Activated T-helper 2 cell treated with anti-CD3 and anti-CD28 coated beads, Interferon-gamma antibody, Interleukin-2, Interleukin-4, amounts not matched to agents 10 μg/mL and 5 μg/mL and 100 μg/mL, durations not matched to agents 14 hours and 24 hours and 36 hours (primary cell): Measurements from ENCODE around the gene GREB1L. TPM values are rescaled to one million over a fixed set of nuclear protein-coding genes. Genes with fewer than 3 reads are reported as not detected.

Experiments used
- DNase-seq: peaks from one replicate; pipeline ENCODE4 v3.0.0; 2021; ENCODE audit warnings: low spot score
- H3K27ac Mint-ChIP-seq: one replicate; pipeline ENCODE4 v1.8.0; 2021; ENCODE audit warnings: mixed read lengths
- H3K27me3 Mint-ChIP-seq: one replicate; pipeline ENCODE4 v1.8.0; 2021; ENCODE audit warnings: low read depth, mixed read lengths
- H3K36me3 Mint-ChIP-seq: one replicate; pipeline ENCODE4 v1.8.0; 2021; ENCODE audit warnings: low read depth, mixed read lengths
- H3K4me1 Mint-ChIP-seq: one replicate; pipeline ENCODE4 v1.8.0; 2021; ENCODE audit warnings: low read depth, mixed read lengths
- H3K4me3 Mint-ChIP-seq: one replicate; pipeline ENCODE4 v1.8.0; 2021; ENCODE audit warnings: low read depth, mild to moderate bottlenecking, moderate library complexity, mixed read lengths
- H3K9me3 Mint-ChIP-seq: one replicate; pipeline ENCODE4 v1.8.0; 2021; ENCODE audit warnings: mixed read lengths
- intact Hi-C: fragments of 100-400 bp; cut with micrococcal nuclease; formaldehyde crosslinking; loops from one replicate; pipeline ENCODE4 v1.15.1; 2023
- total RNA-seq: library from RNA; stranded (reverse); gene quantifications from 2 replicates; pipeline ENCODE4 v1.2.3, GENCODE V29; 2022

GREB1L gene
- total RNA-seq, 1 donor from 2014 or later: not detected

GRCh38 chr18:21402272-21402671 lies 160.2 kb downstream of the GREB1L start:
- no peaks in the 10 kb centered on the region for H3K4me1 Mint-ChIP-seq
- H3K27ac Mint-ChIP-seq: no peak overlapping the region
- H3K9me3 Mint-ChIP-seq: no peaks in the 10 kb centered on the region
- H3K27me3 Mint-ChIP-seq: peaks cover 6% of the 10 kb centered on the region
- H3K36me3 Mint-ChIP-seq: no peaks in the 10 kb centered on the region
- intact Hi-C loops: no loop called here
- DNase-seq: no peak
- H3K4me3 Mint-ChIP-seq: no peak overlapping the region

DNA sequence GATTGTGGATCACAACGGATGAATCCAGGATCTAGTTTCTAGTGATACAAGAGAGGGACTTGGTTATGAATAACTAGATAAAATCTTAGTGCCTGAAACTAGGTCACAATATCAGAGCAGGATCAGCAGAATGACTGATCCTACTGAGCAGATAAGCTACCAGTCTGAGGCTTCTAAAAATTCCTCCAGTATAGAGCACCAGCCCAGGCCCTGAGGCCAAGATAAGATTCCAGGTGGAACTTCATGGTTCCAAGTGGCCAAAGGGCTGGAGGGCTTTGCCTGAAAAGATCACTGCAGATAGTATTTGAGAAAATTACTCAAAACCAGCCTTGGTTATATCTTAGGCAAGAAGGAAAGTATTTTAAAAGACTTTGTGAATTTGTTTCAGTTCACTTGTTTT lies 162.4 kb downstream of the GREB1L start:
- H3K9me3 Mint-ChIP-seq: no peaks in the 10 kb centered on the region
- no peak for DNase-seq
- H3K27ac Mint-ChIP-seq: no peak overlapping the region
- peaks cover 6% of the 10 kb centered on the region for H3K27me3 Mint-ChIP-seq
- no peak overlapping the region for H3K4me3 Mint-ChIP-seq
- intact Hi-C loops: no loop called here
- no peaks in the 10 kb centered on the region for H3K36me3 Mint-ChIP-seq
- H3K4me1 Mint-ChIP-seq: no peaks in the 10 kb centered on the region

- no peak overlapping the region for H3K4me3 Mint-ChIP-seq
- no peaks in the 10 kb centered on the region for H3K36me3 Mint-ChIP-seq
- no peak overlapping the region for H3K27ac Mint-ChIP-seq
- DNase-seq: no peak
- H3K9me3 Mint-ChIP-seq: no peaks in the 10 kb centered on the region
- no peaks in the 10 kb centered on the region for H3K4me1 Mint-ChIP-seq
- peaks cover 2% of the 10 kb centered on the region for H3K27me3 Mint-ChIP-seq
- intact Hi-C loops: no loop called here
Measured at GRCh38 chr18:21406116-21406515, 164.1 kb downstream of the GREB1L start.

DNA sequence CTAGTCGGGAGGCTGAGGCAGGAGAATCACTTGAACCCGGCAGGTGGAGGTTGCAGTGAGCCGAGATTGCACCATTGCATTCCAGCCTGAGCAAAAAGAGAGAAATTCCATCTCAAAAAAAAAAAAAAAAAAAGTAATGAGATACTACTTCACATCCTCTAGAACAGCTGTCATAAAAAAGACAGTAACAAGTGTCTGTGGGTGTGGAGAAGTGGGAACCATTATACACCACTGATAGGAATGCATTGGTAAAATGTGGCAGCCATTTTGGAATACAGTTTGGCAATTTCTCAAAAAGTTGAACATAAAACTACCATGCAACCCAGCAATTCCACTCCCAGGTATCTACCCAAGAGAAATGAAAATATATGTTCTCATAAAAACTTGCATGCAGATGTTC lies 166.6 kb downstream of the GREB1L start:
- H3K4me1 Mint-ChIP-seq: no peaks in the 10 kb centered on the region
- H3K36me3 Mint-ChIP-seq: no peaks in the 10 kb centered on the region
- peaks cover 2% of the 10 kb centered on the region for H3K27me3 Mint-ChIP-seq
- no peak overlapping the region for H3K4me3 Mint-ChIP-seq
- H3K9me3 Mint-ChIP-seq: no peaks in the 10 kb centered on the region
- no peak for DNase-seq
- H3K27ac Mint-ChIP-seq: no peak overlapping the region
- intact Hi-C loops: no loop called here

DNA sequence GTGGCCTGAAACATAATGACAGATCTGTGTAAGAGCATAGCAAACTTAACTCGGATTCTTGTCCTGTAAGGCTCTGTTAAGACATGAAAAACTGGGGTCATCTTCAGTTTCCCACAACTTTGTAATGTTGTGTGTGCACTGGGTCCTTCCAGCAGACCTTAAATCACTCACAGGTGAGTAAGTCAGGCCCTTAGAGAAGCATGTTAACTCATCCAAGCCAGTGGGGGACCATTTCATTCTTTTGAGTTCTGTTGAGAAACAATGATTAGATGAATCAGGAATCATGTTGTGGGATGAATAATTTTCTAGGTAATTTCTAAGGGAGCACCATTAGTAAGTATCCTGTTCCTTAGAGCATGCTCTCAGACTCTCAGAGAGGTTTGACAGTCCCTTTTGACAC lies 191.4 kb downstream of the GREB1L start:
- Mint-ChIP-seq H3K4me3 (no peak overlapping the region), H3K27ac (no peak overlapping the region), H3K9me3 (no peaks in the 10 kb centered on the region), H3K4me1 (no peaks in the 10 kb centered on the region), H3K27me3 (peaks cover 4% of the 10 kb centered on the region), H3K36me3 (no peaks in the 10 kb centered on the region)
- intact Hi-C loops: no loop called here
- no peak for DNase-seq

- intact Hi-C loops: no loop called here
- no peak for DNase-seq
- Mint-ChIP-seq H3K4me3 (no peak overlapping the region), H3K4me1 (no peaks in the 10 kb centered on the region), H3K36me3 (no peaks in the 10 kb centered on the region), H3K9me3 (no peaks in the 10 kb centered on the region), H3K27me3 (peaks cover 7% of the 10 kb centered on the region), H3K27ac (no peak overlapping the region)
Measured at GRCh38 chr18:21439431-21439846, 197.4 kb downstream of the GREB1L start.

GRCh38 chr18:21441670-21442069 lies 199.6 kb downstream of the GREB1L start:
- Mint-ChIP-seq H3K36me3 (no peaks in the 10 kb centered on the region), H3K27me3 (peaks cover 4% of the 10 kb centered on the region), H3K27ac (no peak overlapping the region), H3K9me3 (no peaks in the 10 kb centered on the region), H3K4me3 (no peak overlapping the region), H3K4me1 (no peaks in the 10 kb centered on the region)
- DNase-seq: no peak
- intact Hi-C loops: no loop called here

DNA sequence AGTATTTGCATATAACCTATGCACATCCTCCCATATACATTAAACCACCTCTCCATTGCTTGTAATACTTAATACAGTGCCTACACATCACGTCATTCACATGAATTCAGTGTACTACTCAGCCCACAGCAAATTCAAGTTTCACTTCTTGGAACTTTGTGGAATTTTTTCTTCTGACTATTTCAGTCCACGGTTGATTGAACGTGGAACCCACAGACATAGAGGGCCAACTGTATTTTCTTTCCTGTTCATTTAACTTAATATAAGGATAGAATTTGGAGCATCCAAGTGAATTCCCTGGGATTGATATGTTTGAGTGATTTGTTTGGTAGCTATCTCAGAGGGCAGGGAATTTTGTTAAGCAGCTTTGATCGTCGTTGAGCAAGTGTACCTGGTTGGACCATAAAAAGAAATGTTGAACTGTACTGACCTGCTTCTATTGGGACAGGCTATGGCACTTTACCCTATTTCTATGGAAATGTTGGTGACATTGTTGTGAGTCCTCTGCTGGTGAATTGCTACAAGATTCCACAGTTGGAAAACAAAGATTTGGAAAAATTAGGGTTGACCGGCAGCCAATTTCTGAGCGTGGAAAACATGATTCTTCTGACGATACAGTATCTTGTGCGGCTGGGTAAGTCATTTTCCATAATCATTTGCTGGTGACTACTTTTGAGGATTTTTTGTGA lies 201.9 kb downstream of the GREB1L start:
- Mint-ChIP-seq H3K27ac (no peak overlapping the region), H3K27me3 (peaks cover 4% of the 10 kb centered on the region), H3K4me3 (no peak overlapping the region), H3K9me3 (no peaks in the 10 kb centered on the region), H3K4me1 (peaks cover 2% of the 10 kb centered on the region), H3K36me3 (no peaks in the 10 kb centered on the region)
- intact Hi-C loops: loop anchor here (1.0 kb wide), 1 partner anchor 249 kb away; no protein-coding TSS in a partner anchor
- DNase-seq: no peak

DNA sequence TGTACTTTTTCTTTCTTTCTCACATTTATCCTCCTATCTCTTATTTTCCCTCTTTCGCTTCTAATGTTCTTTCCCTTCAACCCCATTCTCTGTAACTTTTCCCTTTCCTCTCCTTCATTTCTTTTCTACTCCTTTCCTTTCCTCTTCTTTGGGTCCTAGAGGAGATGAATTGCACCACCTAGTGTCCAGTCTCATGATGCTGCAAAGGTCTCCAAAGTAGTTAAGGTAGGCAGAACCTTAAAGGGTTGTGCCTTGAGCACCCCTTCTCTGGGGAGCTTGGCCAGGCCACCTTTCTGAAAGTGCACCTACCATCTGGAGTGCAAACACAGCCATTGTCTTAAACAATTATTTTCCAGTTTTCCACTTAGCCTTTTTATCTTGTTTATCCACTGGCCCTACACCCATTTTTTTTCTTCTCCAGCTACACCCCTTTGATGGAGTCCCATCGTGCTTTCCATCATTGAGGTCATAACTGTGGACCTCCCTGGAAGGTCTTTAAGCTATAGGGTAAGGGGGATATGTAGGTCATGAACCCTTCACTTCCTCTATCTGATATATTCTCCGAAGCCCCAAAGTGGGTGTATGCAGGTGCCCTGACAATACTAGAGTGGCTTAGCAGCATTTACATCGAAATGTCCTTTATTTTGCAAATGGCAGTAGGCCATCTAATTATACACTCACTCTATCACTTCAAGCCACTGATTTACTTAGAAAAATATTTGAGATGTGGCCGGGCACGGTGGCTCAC lies 202.6 kb downstream of the GREB1L start:
- intact Hi-C loops: loop anchor here (1.0 kb wide), 1 partner anchor 249 kb away; no protein-coding TSS in a partner anchor
- H3K36me3 Mint-ChIP-seq: no peaks in the 10 kb centered on the region
- H3K27me3 Mint-ChIP-seq: peaks cover 4% of the 10 kb centered on the region
- H3K4me3 Mint-ChIP-seq: no peak overlapping the region
- H3K4me1 Mint-ChIP-seq: peaks cover 2% of the 10 kb centered on the region
- no peak overlapping the region for H3K27ac Mint-ChIP-seq
- H3K9me3 Mint-ChIP-seq: no peaks in the 10 kb centered on the region
- DNase-seq: no peak

- Mint-ChIP-seq H3K4me1 (peaks cover 2% of the 10 kb centered on the region), H3K9me3 (no peaks in the 10 kb centered on the region), H3K27me3 (peaks cover 8% of the 10 kb centered on the region), H3K36me3 (no peaks in the 10 kb centered on the region), H3K27ac (no peak overlapping the region), H3K4me3 (no peak overlapping the region)
- intact Hi-C loops: no loop called here
- no peak for DNase-seq
Measured at GRCh38 chr18:21448299-21448698, 206.3 kb downstream of the GREB1L start.

- Mint-ChIP-seq H3K4me1 (peaks cover 2% of the 10 kb centered on the region), H3K36me3 (no peaks in the 10 kb centered on the region), H3K4me3 (no peak overlapping the region), H3K27me3 (peaks cover 8% of the 10 kb centered on the region), H3K27ac (no peak overlapping the region), H3K9me3 (no peaks in the 10 kb centered on the region)
- intact Hi-C loops: no loop called here
- DNase-seq: no peak
Measured at GRCh38 chr18:21449367-21450290, 207.6 kb downstream of the GREB1L start.

GRCh38 chr18:21450503-21450902 lies 208.5 kb downstream of the GREB1L start:
- H3K27me3 Mint-ChIP-seq: peaks cover 8% of the 10 kb centered on the region
- no peak overlapping the region for H3K4me3 Mint-ChIP-seq
- intact Hi-C loops: no loop called here
- H3K36me3 Mint-ChIP-seq: no peaks in the 10 kb centered on the region
- H3K4me1 Mint-ChIP-seq: peaks cover 2% of the 10 kb centered on the region
- no peak overlapping the region for H3K27ac Mint-ChIP-seq
- no peaks in the 10 kb centered on the region for H3K9me3 Mint-ChIP-seq
- DNase-seq: no peak
